IMR-90 (cell line): ENCODE data around the gene FBRSL1. TPM values are rescaled to one million over a fixed set of nuclear protein-coding genes. Genes with fewer than 3 reads are reported as not detected.

Experiments used
- ATAC-seq: fragments of 200-7000 bp; cut with Tn5 transposase; 2 replicates; pipeline ENCODE4 v1.9.1; 2020; ENCODE audit warnings: low read depth, mild to moderate bottlenecking, moderate library complexity
- BruUV-seq: library from RNA; stranded (reverse); fragments of 400-500 nt; replicated peaks from 2 replicates; lab custom pipeline; 2021; lab: Mats Ljungman, UMichigan
- CTCF ChIA-PET: fragments of 300-600 bp; formaldehyde crosslinking; extraction: SDS; loops from one replicate; lab custom pipeline; 2021; ENCODE audit warnings: antibody characterized with exemption; lab: Yijun Ruan, JAX
- POLR2A ChIA-PET: fragments of 300-600 bp; sonication (Branson Sonifier 250); formaldehyde crosslinking; loops from one replicate; lab custom pipeline; 2022; ENCODE audit warnings: antibody characterized with exemption; ENCODE audit not compliant: unreplicated experiment; lab: Charles Lee
- DNase-seq: peaks from one replicate; pipeline ENCODE4 v3.0.0; 2013
- H2AFZ ChIP-seq: replicated peaks from 2 replicates; pipeline ENCODE3; 2013; ENCODE audit warnings: low read length, mild to moderate bottlenecking; ENCODE audit not compliant: poor library complexity
- H2AK5ac ChIP-seq: 2 replicates; pipeline ENCODE4 v1.6.1; 2013; ENCODE audit warnings: low read depth, low read length, inconsistent platforms
- H2AK9ac ChIP-seq: replicated peaks from 2 replicates; pipeline ENCODE3; 2013; ENCODE audit warnings: mild to moderate bottlenecking, low read depth, low read length, moderate library complexity; ENCODE audit not compliant: poor library complexity
- H2BK120ac ChIP-seq: 2 replicates; pipeline ENCODE4 v1.6.1; 2013; ENCODE audit warnings: low read depth, low read length, inconsistent platforms
- H2BK15ac ChIP-seq: 3 replicates; pipeline ENCODE4 v1.6.1; 2013; ENCODE audit warnings: low read depth, low read length, inconsistent platforms
- H2BK20ac ChIP-seq: 2 replicates; pipeline ENCODE4 v1.6.1; 2013; ENCODE audit warnings: low read depth, mild to moderate bottlenecking, inconsistent platforms, low read length, moderate library complexity
- H2BK5ac ChIP-seq: 2 replicates; pipeline ENCODE4 v1.6.1; 2013; ENCODE audit warnings: mild to moderate bottlenecking, low read depth, low read length, inconsistent platforms; ENCODE audit not compliant: poor library complexity, severe bottlenecking
- H3K14ac ChIP-seq: replicated peaks from 2 replicates; pipeline ENCODE4 v1.6.1; 2013; ENCODE audit warnings: low read depth, low read length, inconsistent platforms
- H3K18ac ChIP-seq: 2 replicates; pipeline ENCODE4 v1.6.1; 2013; ENCODE audit warnings: low read depth, low read length, control low read depth
- H3K23ac ChIP-seq: 2 replicates; pipeline ENCODE4 v1.6.1; 2013; ENCODE audit warnings: low read depth, low read length, inconsistent platforms
- H3K27ac ChIP-seq: 2 replicates; pipeline ENCODE4 v1.5.1; 2013; ENCODE audit warnings: mild to moderate bottlenecking, control low read depth, low read length; ENCODE audit not compliant: insufficient read depth
- H3K27me3 ChIP-seq: 2 replicates; pipeline ENCODE4 v1.6.1; 2013; ENCODE audit warnings: low read length; ENCODE audit not compliant: control insufficient read depth, insufficient read depth
- H3K36me3 ChIP-seq: 2 replicates; pipeline ENCODE4 v1.6.1; 2013; ENCODE audit warnings: low read length, mixed read lengths; ENCODE audit not compliant: control insufficient read depth, insufficient read depth
- H3K4ac ChIP-seq: 2 replicates; pipeline ENCODE4 v1.6.1; 2013; ENCODE audit warnings: low read depth, low read length, inconsistent platforms
- H3K4me1 ChIP-seq: 2 replicates; pipeline ENCODE4 v1.6.1; 2013; ENCODE audit warnings: low read length, mixed read lengths; ENCODE audit not compliant: control insufficient read depth, insufficient read depth
- H3K4me2 ChIP-seq: 2 replicates; pipeline ENCODE4 v1.6.1; 2013; ENCODE audit warnings: low read depth, mild to moderate bottlenecking, control low read depth, low read length, moderate library complexity
- H3K4me3 ChIP-seq: 2 replicates; pipeline ENCODE4 v1.5.1; 2013; ENCODE audit warnings: low read depth, mild to moderate bottlenecking, control low read depth, low read length, moderate library complexity; ENCODE audit not compliant: insufficient read depth
- H3K56ac ChIP-seq: 2 replicates; pipeline ENCODE4 v1.6.1; 2013; ENCODE audit warnings: low read length, inconsistent platforms; ENCODE audit not compliant: insufficient read depth; ENCODE audit errors: extremely low read depth
- H3K79me1 ChIP-seq, 2 experiments: 2 replicates each; pipeline ENCODE4 v1.6.1; 2013; ENCODE audit warnings: low read length in 2 of 2, inconsistent platforms in 1 of 2, low read depth in 1 of 2
- H3K9ac ChIP-seq: 2 replicates; pipeline ENCODE4 v1.6.1; 2013; ENCODE audit warnings: low read depth, low read length, control low read depth
- H3K9me1 ChIP-seq: 2 replicates; pipeline ENCODE4 v1.6.1; 2013; ENCODE audit warnings: low read length, inconsistent platforms; ENCODE audit not compliant: insufficient read depth
- H3K9me3 ChIP-seq: 2 replicates; pipeline ENCODE4 v1.6.1; 2013; ENCODE audit warnings: low read length; ENCODE audit not compliant: control insufficient read depth, insufficient read depth
- H4K20me1 ChIP-seq: 2 replicates; pipeline ENCODE4 v1.6.1; 2013; ENCODE audit warnings: low read length, inconsistent platforms; ENCODE audit not compliant: insufficient read depth
- H4K5ac ChIP-seq: 2 replicates; pipeline ENCODE4 v1.6.1; 2013; ENCODE audit warnings: mild to moderate bottlenecking, low read depth, low read length, control low read depth
- H4K8ac ChIP-seq, 2 experiments: 2 replicates each; pipeline ENCODE4 v1.6.1; 2013; ENCODE audit warnings: low read depth in 2 of 2, low read length in 2 of 2, control low read depth in 1 of 2, inconsistent platforms in 1 of 2
- H4K91ac ChIP-seq: 2 replicates; pipeline ENCODE4 v1.6.1; 2013; ENCODE audit warnings: low read depth, low read length, inconsistent platforms; ENCODE audit not compliant: insufficient read depth
- CHD1 ChIP-seq: IDR thresholded peaks from 2 replicates; pipeline ENCODE4 v1.6.1; 2012; ENCODE audit warnings: low read depth, low read length, improper control_type of control experiment
- RCOR1 ChIP-seq: IDR thresholded peaks from 2 replicates; pipeline ENCODE4 v1.6.1; 2012; ENCODE audit warnings: mild to moderate bottlenecking, low read length, improper control_type of control experiment; ENCODE audit not compliant: insufficient replicate concordance
- SMC3 ChIP-seq: fragments of 150-350 bp; IDR thresholded peaks from 2 replicates; pipeline ENCODE4 v1.6.1; 2016; ENCODE audit warnings: low read depth, mild to moderate bottlenecking, antibody characterized with exemption, low read length, moderate library complexity
- WGBS, 2 experiments: methylation state at CpG; one replicate each; pipeline versions ENCODE4 v1.1.5 to v1.1.7; 2013; ENCODE audit warnings: missing lambda C conversion rate in 2 of 2; ENCODE audit not compliant: insufficient read length in 1 of 2; ENCODE audit errors: extremely low coverage in 2 of 2; 5-methylcytosine and 5-hydroxymethylcytosine counted together
- dilution Hi-C: fragments of 300-500 bp; cut with HindIII; formaldehyde crosslinking; loops from one replicate; pipeline ENCODE4 v1.14.3; 2018; ENCODE audit warnings: low sequenced_read_pairs; ENCODE audit not compliant: unreplicated experiment
- in situ Hi-C: fragments of 300-500 bp; cut with MboI; formaldehyde crosslinking; loops from 3 replicates; pipeline ENCODE4 v1.14.3; 2019; ENCODE audit warnings: low sequenced_read_pairs, inconsistent platforms, mixed read lengths
- intact Hi-C: fragments of 100-400 bp; cut with micrococcal nuclease; formaldehyde crosslinking; loops from 2 replicates; pipeline ENCODE4 v1.10.0; 2022
- polyA plus RNA-seq, 3 experiments: library from polyadenylated mRNA; depleted of rRNA; stranded (reverse); fragments of >200 nt; gene quantifications; 2 replicates each; pipeline ENCODE4 v1.2.3, GENCODE V29; 2012; ENCODE audit warnings: low replicate concordance in 1 of 3
- total RNA-seq: library from RNA; depleted of rRNA; stranded (reverse); fragments of >200 nt; gene quantifications from 2 replicates; pipeline ENCODE4 v1.2.3, GENCODE V29; 2012

FBRSL1 gene
- total and polyA plus RNA-seq, 2 of the 4 experiments (the other 2 are of a cell fraction) = 0.36 to 10.8 TPM

GRCh38 chr12:132449565-132450417, 40.2 kb upstream of the FBRSL1 start:
- no peak overlapping the region for H3K4ac ChIP-seq
- 37% methylated on average over 3 of the region's 22 CpGs; no CpG with 5 or more reads in 1 of the 2 experiments for WGBS, 2 experiments
- DNase-seq = no peak
- dilution Hi-C loops = no loop called here
- no peaks in the 10 kb centered on the region for H3K9me1 ChIP-seq
- no peak overlapping the region for H3K4me3 ChIP-seq
- H3K36me3 ChIP-seq = no peaks in the 10 kb centered on the region
- TF ChIP-seq RCOR1 (no peak), CHD1 (no peak), SMC3 (no peak)
- H3K4me2 ChIP-seq = no peak overlapping the region
- H2AFZ ChIP-seq = peak overlapping the region; percentile 51
- no peaks in the 10 kb centered on the region for H3K4me1 ChIP-seq
- no peaks in the 10 kb centered on the region for H3K9me3 ChIP-seq
- ChIA-PET CTCF (no interaction called here), POLR2A (no interaction called here)
- H2BK5ac ChIP-seq = no peak overlapping the region
- H4K20me1 ChIP-seq = no peaks in the 10 kb centered on the region
- no peak overlapping the region for H4K91ac ChIP-seq
- H3K9ac ChIP-seq = no peak overlapping the region
- no peak overlapping the region for H2BK20ac ChIP-seq
- in situ Hi-C loops = no loop called here
- ATAC-seq = no peak
- H2AK5ac ChIP-seq = no peak overlapping the region
- intact Hi-C loops = no loop called here
- no peak overlapping the region for H4K8ac ChIP-seq
- H3K23ac ChIP-seq = no peak overlapping the region
- no peak overlapping the region for H4K5ac ChIP-seq
- no peak overlapping the region for H3K18ac ChIP-seq
- no TSS peak for BruUV-seq
- no peak overlapping the region for H3K27ac ChIP-seq
- no peak overlapping the region for H2AK9ac ChIP-seq
- H3K14ac ChIP-seq = no peak overlapping the region
- H3K56ac ChIP-seq = no peak overlapping the region
- H3K27me3 ChIP-seq = peaks cover 31% of the 10 kb centered on the region
- no peaks in the 10 kb centered on the region for H3K79me1 ChIP-seq
- no peak overlapping the region for H2BK120ac ChIP-seq
- H2BK15ac ChIP-seq = no peak overlapping the region
